Measurements from ENCODE around the gene JAK1.

DNA sequence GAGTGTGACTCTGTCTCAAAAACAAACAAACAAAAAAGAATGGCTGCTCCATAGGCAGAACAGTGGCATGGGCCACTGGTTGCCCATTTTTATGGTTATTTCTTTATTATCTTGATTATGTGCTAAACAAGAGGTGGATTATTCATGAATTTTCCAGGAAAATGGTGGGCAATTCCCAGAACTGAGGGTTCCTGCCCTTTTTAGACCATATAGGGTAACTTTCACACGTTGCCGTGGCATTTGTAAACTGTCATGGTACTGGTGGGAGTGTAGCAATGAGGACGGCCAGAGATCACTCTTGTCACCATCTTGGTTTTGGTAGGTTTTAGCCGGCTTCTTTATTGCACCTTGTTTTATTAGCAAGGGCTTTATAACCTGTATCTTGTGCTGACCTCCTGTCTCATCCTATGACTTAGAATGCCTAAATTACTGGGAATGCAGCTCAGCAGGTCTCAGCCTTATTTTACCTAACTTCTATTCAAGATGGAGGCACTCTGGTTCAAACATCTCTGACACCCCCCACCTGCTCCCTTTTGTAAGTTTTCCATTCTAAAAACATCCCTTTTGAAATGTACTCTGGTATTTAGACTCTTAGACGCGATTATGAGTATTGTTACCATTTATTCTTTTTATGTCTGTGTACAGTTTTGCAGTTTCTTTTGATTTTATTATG is 164.4 kb downstream of the JAK1 start:
- no peak for TF ChIP-seq NPAS2 (CRISPR knock-in tag; IDR thresholded peaks at IDR 0.05; ENCODE audit: borderline replicate concordance)
- TF ChIP-seq, protein P1, sequence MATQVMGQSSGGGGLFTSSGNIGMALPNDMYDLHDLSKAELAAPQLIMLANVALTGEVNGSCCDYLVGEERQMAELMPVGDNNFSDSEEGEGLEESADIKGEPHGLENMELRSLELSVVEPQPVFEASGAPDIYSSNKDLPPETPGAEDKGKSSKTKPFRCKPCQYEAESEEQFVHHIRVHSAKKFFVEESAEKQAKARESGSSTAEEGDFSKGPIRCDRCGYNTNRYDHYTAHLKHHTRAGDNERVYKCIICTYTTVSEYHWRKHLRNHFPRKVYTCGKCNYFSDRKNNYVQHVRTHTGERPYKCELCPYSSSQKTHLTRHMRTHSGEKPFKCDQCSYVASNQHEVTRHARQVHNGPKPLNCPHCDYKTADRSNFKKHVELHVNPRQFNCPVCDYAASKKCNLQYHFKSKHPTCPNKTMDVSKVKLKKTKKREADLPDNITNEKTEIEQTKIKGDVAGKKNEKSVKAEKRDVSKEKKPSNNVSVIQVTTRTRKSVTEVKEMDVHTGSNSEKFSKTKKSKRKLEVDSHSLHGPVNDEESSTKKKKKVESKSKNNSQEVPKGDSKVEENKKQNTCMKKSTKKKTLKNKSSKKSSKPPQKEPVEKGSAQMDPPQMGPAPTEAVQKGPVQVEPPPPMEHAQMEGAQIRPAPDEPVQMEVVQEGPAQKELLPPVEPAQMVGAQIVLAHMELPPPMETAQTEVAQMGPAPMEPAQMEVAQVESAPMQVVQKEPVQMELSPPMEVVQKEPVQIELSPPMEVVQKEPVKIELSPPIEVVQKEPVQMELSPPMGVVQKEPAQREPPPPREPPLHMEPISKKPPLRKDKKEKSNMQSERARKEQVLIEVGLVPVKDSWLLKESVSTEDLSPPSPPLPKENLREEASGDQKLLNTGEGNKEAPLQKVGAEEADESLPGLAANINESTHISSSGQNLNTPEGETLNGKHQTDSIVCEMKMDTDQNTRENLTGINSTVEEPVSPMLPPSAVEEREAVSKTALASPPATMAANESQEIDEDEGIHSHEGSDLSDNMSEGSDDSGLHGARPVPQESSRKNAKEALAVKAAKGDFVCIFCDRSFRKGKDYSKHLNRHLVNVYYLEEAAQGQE (IDR thresholded peaks at IDR 0.05) = no peak
- no peak for TF ChIP-seq MAFK (IDR thresholded peaks at IDR 0.05; ENCODE audit: partially characterized antibody)
